ENCODE measurements around the gene FOXA2. TPM values are rescaled to one million over a fixed set of nuclear protein-coding genes. Genes with fewer than 3 reads are reported as not detected.

The FOXA2 gene
- total RNA-seq, 4 donors from 2014 or later, result not detected

GRCh38 chr20:22578221-22579118 is 5.9 kb downstream of the FOXA2 start:
- Histone ChIP-seq H3K9me3 (no peaks in the 10 kb centered on the region), H3K27ac (no peak overlapping the region), H3K36me3 (no peaks in the 10 kb centered on the region), H3K4me3 (peak overlapping the region in 1 of 2 donors; percentile 16), H3K27me3 (peaks cover 99% of the 10 kb centered on the region), H3K4me1 (peaks cover 0 to 43% (median 16%) of the 10 kb centered on the region in 3 donors)
- 2 to 3% methylated on average over 25 to 29 of the region's 56 CpGs for WGBS, 2 donors (ENCODE audit: low coverage in 1 of 2)
- TF ChIP-seq CTCF (IDR thresholded peaks at IDR 0.05) (no peak), POLR2A (IDR thresholded peaks at IDR 0.05) (no peak), POLR2AphosphoS5 (IDR thresholded peaks at IDR 0.05) (no peak), EP300 (IDR thresholded peaks at IDR 0.05) (no peak)
- no peak for ATAC-seq

- no peak for TF ChIP-seq POLR2AphosphoS5 (IDR thresholded peaks at IDR 0.05)
- TF ChIP-seq CTCF (IDR thresholded peaks at IDR 0.05), result no peak
- TF ChIP-seq POLR2A (IDR thresholded peaks at IDR 0.05), result no peak
- no peak for TF ChIP-seq EP300 (IDR thresholded peaks at IDR 0.05)
- Histone ChIP-seq H3K27me3 (peaks cover 99% of the 10 kb centered on the region), H3K4me3 (no peak overlapping the region), H3K27ac (no peak overlapping the region), H3K36me3 (no peaks in the 10 kb centered on the region), H3K4me1 (peaks cover 0 to 35% (median 13%) of the 10 kb centered on the region in 3 donors), H3K9me3 (no peaks in the 10 kb centered on the region)
- no peak for ATAC-seq
- WGBS, 2 donors (ENCODE audit: low coverage in 1 of 2), result 0 to 2% methylated on average over 14 to 28 of the region's 44 CpGs
Measured at GRCh38 chr20:22577515-22578220, 6.7 kb downstream of the FOXA2 start.

- peaks cover 0 to 27% (median 9%) of the 10 kb centered on the region in 3 donors for H3K4me1 ChIP-seq
- no peak overlapping the region for H3K27ac ChIP-seq
- peaks cover 99% of the 10 kb centered on the region for H3K27me3 ChIP-seq
- no peaks in the 10 kb centered on the region for H3K9me3 ChIP-seq
- TF ChIP-seq POLR2A (IDR thresholded peaks at IDR 0.05), result no peak
- TF ChIP-seq EP300 (IDR thresholded peaks at IDR 0.05), result no peak
- no peak for TF ChIP-seq POLR2AphosphoS5 (IDR thresholded peaks at IDR 0.05)
- TF ChIP-seq CTCF (IDR thresholded peaks at IDR 0.05), result no peak
- H3K4me3 ChIP-seq, result no peak overlapping the region
- no peaks in the 10 kb centered on the region for H3K36me3 ChIP-seq
- WGBS, 2 donors (ENCODE audit: low coverage in 1 of 2), result 0% methylated on average over 2 to 5 of the region's 48 CpGs
- ATAC-seq, result no peak
Measured at GRCh38 chr20:22576733-22577514, 7.4 kb downstream of the FOXA2 start.

- 0 to 11% methylated on average over 3 to 7 of the region's 12 CpGs for WGBS, 2 donors (ENCODE audit: low coverage in 1 of 2)
- Histone ChIP-seq H3K4me3 (no peak overlapping the region), H3K27ac (no peak overlapping the region), H3K4me1 (peaks cover 0 to 27% (median 9%) of the 10 kb centered on the region in 3 donors), H3K36me3 (no peaks in the 10 kb centered on the region), H3K27me3 (peaks cover 99% of the 10 kb centered on the region), H3K9me3 (no peaks in the 10 kb centered on the region)
- ATAC-seq, result no peak
- TF ChIP-seq POLR2AphosphoS5 (IDR thresholded peaks at IDR 0.05) (no peak), EP300 (IDR thresholded peaks at IDR 0.05) (no peak)
Measured at GRCh38 chr20:22576273-22576672, 8.1 kb downstream of the FOXA2 start.

- peaks cover 99% of the 10 kb centered on the region for H3K27me3 ChIP-seq
- ATAC-seq, result no peak
- no peak overlapping the region for H3K4me3 ChIP-seq
- 11 to 35% methylated on average over 4 of the region's 4 CpGs for WGBS, 2 donors (ENCODE audit: low coverage in 1 of 2)
- no peaks in the 10 kb centered on the region for H3K9me3 ChIP-seq
- peaks cover 0 to 27% (median 9%) of the 10 kb centered on the region in 3 donors for H3K4me1 ChIP-seq
- no peak for TF ChIP-seq EP300 (IDR thresholded peaks at IDR 0.05)
- TF ChIP-seq POLR2A (IDR thresholded peaks at IDR 0.05), result no peak
- TF ChIP-seq CTCF (IDR thresholded peaks at IDR 0.05), result no peak
- TF ChIP-seq POLR2AphosphoS5 (IDR thresholded peaks at IDR 0.05), result no peak
- H3K36me3 ChIP-seq, result no peaks in the 10 kb centered on the region
- H3K27ac ChIP-seq, result no peak overlapping the region
Measured at GRCh38 chr20:22575737-22576136, 8.6 kb downstream of the FOXA2 start.

Data from gastroesophageal sphincter (tissue), 4 donors.